A172 (cell line): ENCODE data around the gene EOLA2. TPM values are rescaled to one million over a fixed set of nuclear protein-coding genes. Genes with fewer than 3 reads are reported as not detected.
"Not testable (repeated sequence)": the region's sequence is repeated elsewhere in the genome, so short reads cannot be mapped to it uniquely, and the experiment has no call there.

ENCODE experiments used
- DNase-seq: peaks from one replicate; pipeline ENCODE4 v3.0.0-alpha.2; 2015; ENCODE audit warnings: low spot score
- total RNA-seq: library from RNA; depleted of rRNA; stranded (reverse); fragments of >200 nt; shearing (Covaris generic); gene quantifications from 2 replicates; pipeline ENCODE4 v1.2.3, GENCODE V29; 2014; rRNA removed

EOLA2 gene
- total RNA-seq: 39.2 and 42.5 TPM in 2 replicates

- DNase-seq: peak; percentile 97
Observed at GRCh38 chrX:149938427-149938880, at the start of gene EOLA2. EOLA2 (minus strand) TSS chrX:149938491; CDS start chrX:149933874, 4,617 bp downstream.

GRCh38 chrX:149987613-149988012 is 49.3 kb upstream of the EOLA2 start:
- no peak for DNase-seq

- DNase-seq: no peak
Observed at GRCh38 chrX:149984411-149984810, 46.1 kb upstream of the EOLA2 start.

GRCh38 chrX:149982310-149982709 is 44.0 kb upstream of the EOLA2 start:
- no peak for DNase-seq

- DNase-seq: no peak
Observed at GRCh38 chrX:149979126-149979644, 40.9 kb upstream of the EOLA2 start.

- peak; percentile 64 for DNase-seq
Observed at GRCh38 chrX:149962859-149963757, 24.8 kb upstream of the EOLA2 start.

- DNase-seq: no peak
Observed at GRCh38 chrX:149962010-149962409, 23.7 kb upstream of the EOLA2 start.

- DNase-seq: no peak
Observed at GRCh38 chrX:149961572-149961971, 23.3 kb upstream of the EOLA2 start.

- DNase-seq: peak; percentile 39
Observed at GRCh38 chrX:149950681-149951080, 12.4 kb upstream of the EOLA2 start.

- DNase-seq: no peak
Observed at GRCh38 chrX:149949743-149950436, 11.6 kb upstream of the EOLA2 start.

- no peak for DNase-seq
Observed at GRCh38 chrX:149948016-149948415, 9.7 kb upstream of the EOLA2 start.

GRCh38 chrX:149946932-149947331 is 8.6 kb upstream of the EOLA2 start:
- DNase-seq: not testable (repeated sequence)

- DNase-seq: not testable (repeated sequence)
Observed at GRCh38 chrX:149945820-149946219, 7.5 kb upstream of the EOLA2 start.

- not testable (repeated sequence) for DNase-seq
Observed at GRCh38 chrX:149945087-149945670, 6.9 kb upstream of the EOLA2 start.

GRCh38 chrX:149940674-149941024 is 2.4 kb upstream of the EOLA2 start:
- DNase-seq: not testable (repeated sequence)

GRCh38 chrX:149939905-149940673 is 1.8 kb upstream of the EOLA2 start:
- peak; percentile 98 for DNase-seq

GRCh38 chrX:149939655-149939904 is 1.3 kb upstream of the EOLA2 start:
- DNase-seq: no peak

GRCh38 chrX:149938881-149939654 is 777 bp upstream of the EOLA2 start:
- peak; percentile 89 for DNase-seq

- no peak for DNase-seq
Observed at GRCh38 chrX:149937871-149938426, 342 bp downstream of the EOLA2 start.

- DNase-seq: not testable (repeated sequence)
Observed at GRCh38 chrX:149937328-149937727, 963 bp downstream of the EOLA2 start.

GRCh38 chrX:149933547-149933946 is 4.7 kb downstream of the EOLA2 start:
- DNase-seq: not testable (repeated sequence)
